ENCODE data around the gene NADSYN1.

NADSYN1 gene

GRCh38 chr11:71490044-71490730 lies 37.2 kb downstream of the NADSYN1 start:
- CTCF ChIA-PET = no interaction called here
- TF ChIP-seq, protein P1, sequence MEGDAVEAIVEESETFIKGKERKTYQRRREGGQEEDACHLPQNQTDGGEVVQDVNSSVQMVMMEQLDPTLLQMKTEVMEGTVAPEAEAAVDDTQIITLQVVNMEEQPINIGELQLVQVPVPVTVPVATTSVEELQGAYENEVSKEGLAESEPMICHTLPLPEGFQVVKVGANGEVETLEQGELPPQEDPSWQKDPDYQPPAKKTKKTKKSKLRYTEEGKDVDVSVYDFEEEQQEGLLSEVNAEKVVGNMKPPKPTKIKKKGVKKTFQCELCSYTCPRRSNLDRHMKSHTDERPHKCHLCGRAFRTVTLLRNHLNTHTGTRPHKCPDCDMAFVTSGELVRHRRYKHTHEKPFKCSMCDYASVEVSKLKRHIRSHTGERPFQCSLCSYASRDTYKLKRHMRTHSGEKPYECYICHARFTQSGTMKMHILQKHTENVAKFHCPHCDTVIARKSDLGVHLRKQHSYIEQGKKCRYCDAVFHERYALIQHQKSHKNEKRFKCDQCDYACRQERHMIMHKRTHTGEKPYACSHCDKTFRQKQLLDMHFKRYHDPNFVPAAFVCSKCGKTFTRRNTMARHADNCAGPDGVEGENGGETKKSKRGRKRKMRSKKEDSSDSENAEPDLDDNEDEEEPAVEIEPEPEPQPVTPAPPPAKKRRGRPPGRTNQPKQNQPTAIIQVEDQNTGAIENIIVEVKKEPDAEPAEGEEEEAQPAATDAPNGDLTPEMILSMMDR (IDR thresholded peaks at IDR 0.05; ENCODE audit: insufficient read depth, low read length, missing control alignments) = no peak
- DNase-seq (ENCODE audit: low read depth, low spot score) = no peak

DNA sequence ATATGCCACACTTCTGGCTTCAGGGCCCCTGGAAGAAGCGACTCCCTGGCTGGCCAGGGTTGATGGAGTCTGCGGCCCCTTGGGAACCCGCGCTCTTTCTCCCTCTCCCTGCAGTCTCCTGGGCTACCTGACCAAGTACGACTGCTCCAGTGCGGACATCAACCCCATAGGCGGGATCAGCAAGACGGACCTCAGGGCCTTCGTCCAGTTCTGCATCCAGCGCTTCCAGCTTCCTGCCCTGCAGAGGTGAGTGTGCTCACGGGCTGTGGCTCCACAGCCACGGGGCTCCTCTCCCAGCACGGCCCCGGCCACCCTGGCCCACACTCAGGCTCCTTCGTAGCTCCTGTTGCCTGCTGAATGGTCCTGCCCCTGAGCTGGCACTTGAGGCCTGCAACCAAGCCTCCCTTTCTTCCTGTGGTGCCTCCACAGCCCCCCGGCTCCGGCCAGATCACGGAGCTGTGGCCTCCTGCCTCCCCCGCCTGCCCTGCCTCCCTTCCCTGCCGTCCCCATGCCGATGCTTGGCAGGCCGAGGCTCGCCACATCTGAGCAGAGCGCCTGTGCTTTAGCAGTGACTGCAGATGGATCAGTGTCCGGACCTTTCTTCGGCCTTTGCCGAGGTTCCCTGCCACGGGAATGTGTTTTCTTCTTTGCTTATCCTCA lies 37.9 kb downstream of the NADSYN1 start:
- ChIA-PET CTCF (no interaction called here), POLR2A (interaction anchor here (0.6 kb wide), 1 partner anchor 52 kb away, joined by 3 read pairs; no protein-coding TSS in a partner anchor)
- TF ChIP-seq, protein P1 (IDR thresholded peaks at IDR 0.05; ENCODE audit: insufficient read depth, low read length, missing control alignments) = no peak
- H3K4me3 ChIP-seq (ENCODE audit: low read depth, low read length) = no peak overlapping the region
- no peak for DNase-seq (ENCODE audit: low read depth, low spot score)

More at GRCh38 chr11:71490044-71490730, 37.2 kb downstream of the NADSYN1 start:
- POLR2A ChIA-PET = interaction anchor here (0.6 kb wide), 1 partner anchor 53 kb away, joined by 3 read pairs; no protein-coding TSS in a partner anchor
- no peak overlapping the region for H3K4me3 ChIP-seq (ENCODE audit: low read depth, low read length)

- no peak overlapping the region for H3K4me3 ChIP-seq (ENCODE audit: low read depth, low read length)
- ChIA-PET CTCF (no interaction called here), POLR2A (no interaction called here)
- TF ChIP-seq, protein P1 (IDR thresholded peaks at IDR 0.05; ENCODE audit: insufficient read depth, low read length, missing control alignments) = no peak
- no peak for DNase-seq (ENCODE audit: low read depth, low spot score)
Measured at GRCh38 chr11:71491531-71491930, 38.5 kb downstream of the NADSYN1 start.

- no peak for DNase-seq (ENCODE audit: low read depth, low spot score)
- TF ChIP-seq, protein P1 (IDR thresholded peaks at IDR 0.05; ENCODE audit: insufficient read depth, low read length, missing control alignments) = no peak
- CTCF ChIA-PET = no interaction called here
- H3K4me3 ChIP-seq (ENCODE audit: low read depth, low read length) = no peak overlapping the region
- POLR2A ChIA-PET = no interaction called here
Measured at GRCh38 chr11:71491940-71492339, 38.9 kb downstream of the NADSYN1 start.

- CTCF ChIA-PET = no interaction called here
- H3K4me3 ChIP-seq (ENCODE audit: low read depth, low read length) = no peak overlapping the region
- DNase-seq (ENCODE audit: low read depth, low spot score) = no peak
- POLR2A ChIA-PET = no interaction called here
- TF ChIP-seq, protein P1 (IDR thresholded peaks at IDR 0.05; ENCODE audit: insufficient read depth, low read length, missing control alignments) = no peak
Measured at GRCh38 chr11:71495286-71496230, 42.6 kb downstream of the NADSYN1 start.

DNA sequence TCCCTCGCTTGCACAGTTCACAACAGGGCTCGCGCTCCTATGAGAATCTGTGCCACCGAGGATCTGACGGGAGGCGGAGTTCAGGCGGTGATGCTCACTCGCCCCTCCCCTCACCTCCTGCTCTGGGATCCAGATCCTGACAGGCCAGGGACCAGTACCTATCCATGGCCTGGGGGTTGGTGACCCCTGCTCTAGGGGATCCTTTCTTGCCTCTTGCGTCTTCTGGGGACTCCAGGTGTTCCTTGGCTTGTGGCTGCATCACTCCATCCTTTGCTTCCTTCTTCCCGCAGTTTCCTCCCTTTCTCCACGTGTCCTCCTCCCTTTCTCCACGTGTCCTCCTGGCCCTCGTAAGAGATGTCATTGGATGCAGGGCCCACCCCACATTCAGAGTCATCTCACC lies 43.4 kb downstream of the NADSYN1 start:
- TF ChIP-seq, protein P1 (IDR thresholded peaks at IDR 0.05; ENCODE audit: insufficient read depth, low read length, missing control alignments) = no peak
- DNase-seq (ENCODE audit: low read depth, low spot score) = no peak
- POLR2A ChIA-PET = no interaction called here
- no peak overlapping the region for H3K4me3 ChIP-seq (ENCODE audit: low read depth, low read length)
- CTCF ChIA-PET = no interaction called here
